GM21737 (cell line): Measurements from ENCODE around the gene AGBL2.
"Not testable (repeated sequence)": the region's sequence is repeated elsewhere in the genome, so short reads cannot be mapped to it uniquely, and the experiment has no call there.

Source experiments
- ATAC-seq: cut with Tn5 transposase; IDR thresholded peaks from one replicate; pipeline ENCODE4 v1.9.1; 2021; ENCODE audit warnings: mild to moderate bottlenecking, moderate library complexity; ENCODE audit not compliant: unreplicated experiment

The AGBL2 gene

DNA sequence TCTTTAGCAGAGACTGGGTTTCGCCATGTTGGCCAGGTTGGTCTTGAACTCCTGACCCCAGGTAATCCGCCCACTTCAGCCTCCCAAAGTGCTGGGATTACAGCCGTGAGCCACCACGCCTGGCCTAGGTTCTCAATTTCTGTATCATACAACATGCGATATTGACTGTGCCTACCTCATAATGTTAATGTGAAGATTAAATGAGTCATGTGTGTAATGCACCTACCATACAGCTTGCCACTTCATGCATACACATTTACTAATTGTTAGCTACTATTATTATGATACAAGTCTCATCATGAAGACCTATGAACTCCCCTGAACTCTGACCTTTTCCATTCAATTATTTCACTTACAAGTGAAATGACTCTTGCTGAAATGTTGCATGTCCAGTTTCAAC lies 25.7 kb downstream of the AGBL2 start:
- no peak for ATAC-seq

DNA sequence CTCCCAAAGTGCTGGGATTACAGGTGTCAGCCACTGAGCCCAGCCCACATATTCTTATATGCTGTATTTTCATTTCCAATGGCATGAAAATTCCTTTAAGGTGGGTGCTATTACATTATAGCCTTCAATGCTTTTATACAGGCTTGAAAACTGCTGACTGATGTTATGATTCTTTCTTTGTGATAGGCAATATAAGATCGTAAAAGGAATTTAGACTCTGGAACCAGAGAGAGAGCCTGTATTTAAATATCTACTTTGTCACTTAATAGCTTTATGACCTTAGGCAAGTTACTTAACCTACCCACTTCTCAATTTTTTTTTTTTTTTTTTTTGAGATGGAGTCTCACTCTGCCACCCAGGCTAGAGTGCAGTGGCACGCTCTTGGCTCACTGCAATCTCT lies 26.2 kb downstream of the AGBL2 start:
- no peak for ATAC-seq

DNA sequence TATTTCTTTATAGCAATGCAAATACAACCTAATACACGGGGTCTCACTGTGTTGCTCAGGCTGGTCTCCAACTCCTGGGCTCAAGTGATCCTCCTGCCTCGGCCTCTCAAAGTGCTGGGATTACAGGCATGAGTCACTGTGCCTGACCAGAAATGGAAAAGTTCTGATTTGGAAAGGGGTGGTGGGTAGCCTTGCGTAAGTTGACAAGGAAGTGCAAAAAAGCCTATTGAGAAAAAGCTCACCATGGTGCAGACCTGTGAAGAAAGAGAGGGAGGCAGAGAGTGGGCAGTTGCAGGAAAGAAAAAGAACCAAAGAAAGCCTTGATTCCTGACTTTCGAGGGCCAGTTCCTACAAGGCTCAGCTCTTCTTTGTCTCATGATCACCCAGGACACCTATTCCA lies 27.1 kb downstream of the AGBL2 start:
- ATAC-seq = no peak

DNA sequence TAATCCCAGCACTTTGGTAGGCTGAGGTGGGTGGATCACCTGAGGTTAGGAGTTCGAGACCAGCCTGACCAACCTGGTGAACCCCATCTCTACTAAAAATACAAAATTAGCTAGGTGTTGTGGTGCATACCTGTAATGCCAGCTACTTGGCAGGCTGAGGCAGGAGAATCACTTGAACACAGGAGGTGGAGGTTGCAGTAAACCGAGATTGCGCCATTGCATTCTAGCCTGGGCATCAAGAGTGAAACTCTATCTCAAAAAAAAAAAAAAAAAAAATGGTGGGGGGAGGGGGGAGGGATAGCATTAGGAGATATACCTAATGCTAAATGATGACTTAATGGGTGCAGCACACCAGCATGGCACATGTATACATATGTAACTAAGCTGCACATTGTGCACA lies 28.5 kb downstream of the AGBL2 start:
- ATAC-seq = not testable (repeated sequence)

DNA sequence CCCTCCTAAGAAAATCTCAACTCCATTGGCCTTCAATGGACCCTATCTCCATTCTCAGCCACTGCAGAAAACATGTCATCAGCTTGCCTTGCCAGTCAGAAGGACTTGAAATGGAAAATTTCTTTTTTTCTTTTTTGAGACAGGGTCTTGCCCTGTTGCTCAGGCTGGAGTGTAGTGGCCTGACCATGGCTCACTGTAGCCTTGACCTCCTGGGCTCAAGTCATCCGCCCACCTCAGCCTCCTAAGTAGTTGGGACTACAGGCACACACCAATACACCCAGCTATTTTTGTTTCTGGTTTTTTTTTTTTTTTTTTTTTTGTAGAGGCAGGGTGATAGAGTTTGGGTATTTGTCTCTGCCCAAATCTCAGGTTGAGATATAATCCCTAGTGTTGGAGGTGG lies 29.0 kb downstream of the AGBL2 start:
- ATAC-seq = no peak

DNA sequence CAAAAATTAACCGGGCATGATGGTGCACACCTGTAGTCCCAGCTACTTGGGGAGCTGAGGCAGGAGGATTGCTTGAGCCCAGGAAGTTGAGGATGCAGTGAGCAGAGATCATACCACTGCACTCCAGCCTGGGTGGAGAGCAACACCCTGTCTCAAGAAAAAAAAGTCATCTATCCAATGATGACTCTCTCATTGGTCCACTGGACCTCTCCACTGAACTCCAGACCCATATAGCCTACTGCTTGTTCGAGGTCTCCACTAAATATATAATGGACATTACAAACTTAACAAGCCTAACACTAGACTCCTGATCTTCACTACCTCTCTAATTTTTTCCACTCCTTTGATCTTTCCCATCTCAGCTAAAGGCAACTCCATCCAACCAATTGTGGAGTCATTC lies 39.3 kb downstream of the AGBL2 start:
- no peak for ATAC-seq

DNA sequence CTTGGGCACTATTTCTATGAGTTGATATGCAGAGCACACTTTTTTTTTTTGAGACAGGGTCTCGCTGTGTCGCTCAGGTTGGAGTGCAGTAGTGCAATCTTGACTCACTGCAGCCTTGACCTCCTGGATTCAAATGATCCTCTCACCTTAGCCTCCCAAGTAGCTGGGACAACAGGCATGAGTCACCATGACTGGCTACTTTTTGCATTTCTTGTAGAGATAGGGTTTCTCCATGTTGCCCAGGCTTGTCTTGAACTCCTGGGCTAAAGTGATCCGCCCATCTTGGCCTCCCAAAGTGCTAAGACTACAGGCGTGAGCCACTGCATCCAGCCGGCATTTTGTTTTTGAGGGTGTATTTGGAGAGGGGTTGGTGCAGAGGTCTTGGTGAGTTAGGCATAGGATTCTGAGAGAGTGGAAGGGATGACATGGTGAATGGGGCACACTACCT lies 42.9 kb downstream of the AGBL2 start:
- ATAC-seq = no peak

DNA sequence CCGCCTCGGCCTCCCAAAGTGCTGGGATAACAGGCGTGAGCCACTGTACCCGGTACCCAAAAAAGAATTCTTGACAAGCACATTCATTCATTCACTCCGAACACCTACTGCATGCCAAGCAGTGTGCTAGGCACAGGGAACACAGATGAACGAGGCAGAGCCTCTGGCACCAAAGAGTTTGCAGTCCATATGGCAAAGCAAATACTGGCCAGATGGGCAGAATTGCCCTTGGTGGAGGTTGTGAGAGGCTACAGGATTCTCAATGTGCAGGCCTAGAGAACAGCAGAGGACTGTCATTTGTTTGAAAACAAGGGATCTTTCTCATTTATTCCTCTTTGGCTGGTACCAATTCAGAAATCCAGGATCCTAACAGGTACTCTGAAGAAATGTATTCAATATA lies 45.3 kb downstream of the AGBL2 start:
- no peak for ATAC-seq

DNA sequence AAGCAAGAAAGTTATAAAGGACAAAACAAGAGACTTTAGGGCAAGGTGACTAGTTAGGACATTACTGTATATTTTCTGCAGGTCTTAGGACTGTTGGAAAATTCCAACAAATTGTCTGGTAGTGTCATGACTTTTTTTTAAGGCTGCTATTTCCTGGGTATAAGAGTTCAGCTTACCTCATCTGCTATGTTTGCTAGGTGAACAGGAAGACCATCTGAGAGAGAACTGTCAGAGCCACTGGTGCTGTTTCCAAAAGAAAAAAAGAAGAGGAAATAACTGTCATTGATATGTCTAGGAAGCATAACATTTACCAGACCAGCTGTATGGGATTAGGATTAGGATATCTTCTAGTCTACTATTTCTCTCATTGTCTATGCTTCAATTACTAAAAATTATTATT lies 46.5 kb downstream of the AGBL2 start:
- ATAC-seq = no peak

DNA sequence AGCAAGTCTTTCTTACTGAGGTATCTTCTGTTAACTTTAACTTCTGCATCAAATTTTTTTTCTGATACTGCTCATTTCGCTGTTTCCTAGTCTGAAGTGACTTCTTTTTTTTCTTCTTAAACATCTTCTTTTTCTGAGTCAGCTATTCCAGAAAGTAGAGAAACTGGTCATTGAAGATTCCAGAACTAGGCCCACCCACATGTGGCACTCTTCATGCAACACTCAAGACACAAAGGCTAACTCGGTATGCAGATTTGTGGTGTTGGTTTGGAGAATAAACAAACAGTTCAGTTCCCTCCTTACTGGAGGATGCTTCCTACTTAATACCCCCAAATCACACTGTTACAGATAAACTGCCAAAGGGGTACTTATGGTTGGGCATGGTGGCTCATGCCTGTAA lies 47.6 kb downstream of the AGBL2 start:
- ATAC-seq = no peak

DNA sequence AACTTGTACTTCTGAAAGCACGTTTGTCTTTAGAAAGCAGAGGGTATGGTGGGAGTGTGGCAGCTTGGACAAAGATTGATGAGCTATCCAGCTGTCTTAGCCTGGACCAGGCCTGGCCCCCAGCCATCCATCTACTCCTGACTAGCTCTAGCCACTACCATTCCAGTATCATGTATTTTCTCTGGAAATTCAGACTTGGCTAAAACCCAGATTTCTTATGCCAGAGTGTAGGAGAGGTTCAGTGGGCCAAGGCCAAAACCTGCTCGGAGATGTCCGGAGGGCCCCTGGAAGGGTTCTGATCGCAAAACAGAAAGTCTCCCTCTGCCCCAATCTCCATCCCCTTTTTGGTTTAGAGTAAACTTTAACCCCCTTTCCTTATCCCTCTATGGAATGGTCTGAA lies 48.0 kb downstream of the AGBL2 start:
- ATAC-seq = no peak

DNA sequence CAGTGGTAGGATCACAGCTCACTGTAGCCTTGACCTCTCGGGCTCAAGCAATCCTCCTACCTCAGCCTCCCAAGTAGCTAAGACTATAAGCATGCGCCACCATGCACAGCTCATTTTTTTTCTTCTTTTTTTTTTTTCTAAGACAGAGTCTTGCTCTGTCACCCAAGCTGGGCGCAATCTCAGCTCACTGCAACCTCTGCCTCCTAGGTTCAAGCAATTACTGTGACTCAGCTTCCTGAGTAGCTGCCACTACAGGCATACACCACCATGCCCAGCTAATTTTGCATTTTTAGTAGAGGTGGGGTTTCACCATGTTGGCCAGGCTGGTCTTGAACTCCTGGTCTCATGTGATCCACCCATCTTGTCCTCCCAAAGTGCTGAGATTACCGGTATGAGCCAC lies 50.2 kb downstream of the AGBL2 start:
- ATAC-seq = not testable (repeated sequence)

DNA sequence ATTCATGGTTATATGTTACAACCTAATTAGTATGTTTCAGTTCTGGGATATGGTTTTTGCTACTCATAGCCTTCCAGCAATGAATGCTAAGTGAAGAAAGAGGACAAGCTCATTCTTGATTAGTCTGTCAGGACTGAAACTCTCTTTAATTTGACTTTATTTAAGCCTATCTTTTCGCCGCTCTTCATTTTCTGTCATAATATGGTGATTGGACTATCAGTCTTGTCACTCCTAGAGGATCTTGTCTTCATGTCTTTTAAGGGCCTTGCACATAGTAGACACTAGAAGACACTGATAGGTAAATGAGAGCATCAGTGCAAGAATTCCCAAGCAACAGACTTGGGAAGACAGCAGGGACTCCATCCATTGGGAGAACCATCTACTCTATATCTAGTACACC lies 53.9 kb downstream of the AGBL2 start:
- ATAC-seq = no peak

DNA sequence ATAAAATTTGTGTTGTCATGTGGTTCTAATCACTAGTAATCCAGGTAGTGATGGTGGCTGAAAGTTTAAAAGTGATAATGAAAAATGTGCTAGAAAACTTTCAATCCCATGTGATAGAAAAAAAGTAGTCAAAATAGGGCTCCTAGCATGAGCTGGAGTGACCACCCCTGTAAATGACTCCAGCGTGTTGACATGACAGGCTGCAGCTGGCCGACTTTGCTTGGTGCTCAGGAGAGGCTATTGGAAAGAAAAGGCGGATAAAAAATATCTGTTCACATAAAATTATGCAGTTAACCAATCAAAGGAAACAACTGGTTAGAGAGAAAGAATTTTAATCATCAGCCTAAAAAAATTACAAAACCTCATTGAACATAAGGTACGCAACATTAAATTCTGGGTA lies 55.9 kb downstream of the AGBL2 start:
- no peak for ATAC-seq

DNA sequence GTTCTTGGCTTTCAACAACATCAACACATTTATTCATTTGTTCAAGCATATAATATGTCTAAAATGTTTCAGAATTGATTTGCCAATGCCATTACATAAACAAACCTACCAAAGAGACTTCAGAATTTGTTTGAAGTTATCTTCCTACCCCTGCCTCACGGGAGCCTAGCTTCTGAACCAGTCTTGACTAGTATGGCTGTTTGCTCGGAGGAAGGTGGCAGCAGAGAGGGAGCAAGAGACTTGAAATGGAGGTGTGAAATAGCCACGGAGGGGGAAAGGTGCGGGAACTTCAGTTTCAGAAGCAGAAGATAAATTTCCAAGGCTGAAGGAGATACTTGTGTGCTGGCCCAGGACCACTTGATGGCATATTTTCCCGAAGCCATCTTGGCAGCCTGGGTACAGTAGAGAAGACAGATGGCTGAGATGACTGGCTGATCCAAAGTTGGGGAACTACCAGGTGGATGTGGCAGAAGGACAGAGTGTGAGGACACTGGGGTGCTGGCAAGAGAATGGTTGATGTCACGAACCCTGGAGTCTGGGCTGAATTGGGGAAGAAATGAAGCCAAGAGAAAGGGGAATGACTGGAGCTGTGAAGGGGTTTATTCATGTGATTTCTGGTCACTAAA lies 58.8 kb downstream of the AGBL2 start:
- ATAC-seq = no peak

DNA sequence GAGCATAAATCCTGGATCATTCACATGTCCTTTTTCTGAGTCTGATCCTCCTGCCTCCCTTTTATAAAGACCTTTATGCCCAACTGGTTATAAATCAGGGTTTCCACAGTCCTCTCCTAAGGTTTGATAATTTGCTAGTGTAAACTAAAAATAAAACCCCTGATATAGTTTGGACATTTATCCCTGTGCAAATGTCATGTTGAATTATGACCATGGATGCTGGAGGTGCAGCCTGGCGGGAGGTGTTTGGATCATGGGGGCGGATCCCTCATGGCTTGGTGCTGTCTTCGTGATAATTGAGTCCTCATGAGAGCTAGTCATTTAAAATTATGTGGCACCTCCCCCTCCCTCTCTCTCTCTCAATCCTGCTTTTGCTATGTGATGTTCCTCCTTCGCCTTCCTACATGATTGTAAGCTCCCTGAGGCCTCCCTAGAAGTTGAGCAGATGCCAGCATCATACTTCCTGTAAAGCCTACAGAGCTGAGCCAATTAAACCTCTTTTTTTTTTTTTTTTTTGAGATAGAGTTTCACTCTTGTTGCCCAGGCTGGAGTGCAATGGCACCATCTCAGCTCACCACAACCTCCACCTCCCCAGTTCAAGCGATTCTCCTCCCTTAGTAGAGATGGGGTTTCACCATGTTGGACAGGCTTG lies 63.2 kb downstream of the AGBL2 start:
- no peak for ATAC-seq

DNA sequence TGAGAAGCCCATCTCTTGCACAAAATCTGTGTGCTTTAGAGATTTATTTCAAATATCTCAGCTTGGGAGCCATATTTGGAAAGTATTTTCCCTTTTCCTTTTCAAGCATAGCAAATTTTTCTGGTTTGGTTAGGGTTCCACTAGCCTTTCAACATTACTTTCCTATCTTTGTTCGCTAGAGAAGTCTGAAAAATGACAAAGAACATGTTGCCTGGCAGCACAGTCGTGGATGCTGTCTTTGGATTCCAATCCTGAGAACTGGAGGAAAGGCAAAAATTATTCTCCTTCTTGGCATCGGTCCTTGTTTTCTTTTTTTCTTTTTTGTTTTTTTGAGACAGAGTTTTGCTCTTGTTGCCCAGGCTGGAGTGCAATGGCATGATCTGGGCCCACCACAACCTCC lies 65.9 kb downstream of the AGBL2 start:
- ATAC-seq = no peak

DNA sequence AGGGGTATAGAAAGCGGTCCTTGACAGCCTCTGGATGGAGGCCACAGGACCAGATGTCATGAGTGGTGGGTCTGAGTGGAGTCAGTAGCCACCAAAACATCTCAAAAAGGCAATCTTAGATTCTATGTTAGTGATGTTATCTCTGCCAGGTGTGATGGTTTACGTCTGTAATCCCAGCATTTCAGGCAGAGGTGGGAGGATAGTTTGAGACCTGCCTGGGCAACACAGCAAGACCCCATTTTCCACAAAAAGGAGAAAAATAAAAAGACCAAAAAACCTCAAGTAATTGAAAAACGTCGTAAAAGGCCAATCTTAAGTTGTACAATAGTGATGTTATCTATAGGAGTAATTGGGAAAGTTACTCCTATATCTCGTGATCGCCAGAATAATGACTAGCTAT lies 69.2 kb downstream of the AGBL2 start:
- no peak for ATAC-seq

DNA sequence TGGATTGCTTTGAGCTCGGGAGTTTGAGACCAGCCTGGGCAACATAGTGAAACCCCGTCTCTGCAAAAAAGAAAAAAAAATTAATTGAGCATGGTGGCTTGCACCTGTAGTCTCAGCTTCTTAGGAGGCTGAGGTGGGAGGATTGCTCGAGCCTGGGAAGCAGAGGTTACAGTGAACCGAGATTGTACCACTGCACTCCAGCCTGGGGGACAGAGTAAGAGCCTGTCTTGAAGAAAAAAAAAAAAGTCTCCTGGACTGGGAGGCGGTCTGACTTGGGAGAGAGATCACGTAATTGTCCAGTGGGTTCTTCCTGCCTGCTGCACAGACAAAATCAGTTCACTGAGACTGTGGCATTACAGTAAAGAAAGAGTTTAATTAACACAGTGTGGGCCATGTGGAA lies 69.7 kb downstream of the AGBL2 start:
- ATAC-seq = no peak

DNA sequence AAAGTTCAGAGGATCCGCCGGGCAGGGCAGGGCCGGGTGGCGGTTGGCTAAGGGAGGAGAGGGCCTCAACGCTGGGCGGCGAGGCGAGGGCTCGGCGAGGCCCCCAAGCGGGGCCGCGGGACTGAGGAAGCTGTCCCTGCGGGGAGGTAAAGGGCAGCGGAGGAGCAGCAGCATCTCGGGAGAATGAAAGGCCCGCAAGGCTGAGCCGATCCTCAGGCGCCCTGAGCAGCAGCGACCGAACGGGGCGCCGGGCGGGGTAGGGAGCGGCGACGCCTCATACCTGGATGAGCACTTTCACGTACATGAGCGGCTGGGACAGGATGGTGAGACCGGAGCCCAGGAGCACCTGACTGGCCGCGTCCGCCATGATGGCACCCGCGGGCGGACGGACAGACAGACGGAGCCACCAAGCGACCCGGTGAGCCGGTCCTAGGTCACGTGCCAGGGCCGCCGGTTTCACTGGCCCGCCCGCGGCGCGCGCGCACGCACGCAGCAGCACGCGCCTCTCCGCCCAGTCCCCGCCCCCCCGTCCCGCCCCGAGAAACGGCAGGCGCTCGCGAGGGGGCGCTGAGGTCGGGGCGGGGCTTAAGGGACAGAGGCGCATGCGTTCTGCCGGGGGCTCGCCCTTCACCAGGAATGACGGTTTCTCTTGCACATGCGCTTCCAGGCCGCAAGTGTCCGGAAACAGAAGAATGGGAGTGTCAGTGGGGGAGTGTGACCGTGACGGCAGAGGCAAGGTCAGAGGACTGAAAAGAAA lies 72.9 kb downstream of the AGBL2 start, which contains the start of gene MTCH2:
Gene MTCH2 (minus strand): TSS at position 461 of the 757 bp plus-strand sequence. CDS start 94 bp downstream, at position 367.
- peak; percentile 90 for ATAC-seq

DNA sequence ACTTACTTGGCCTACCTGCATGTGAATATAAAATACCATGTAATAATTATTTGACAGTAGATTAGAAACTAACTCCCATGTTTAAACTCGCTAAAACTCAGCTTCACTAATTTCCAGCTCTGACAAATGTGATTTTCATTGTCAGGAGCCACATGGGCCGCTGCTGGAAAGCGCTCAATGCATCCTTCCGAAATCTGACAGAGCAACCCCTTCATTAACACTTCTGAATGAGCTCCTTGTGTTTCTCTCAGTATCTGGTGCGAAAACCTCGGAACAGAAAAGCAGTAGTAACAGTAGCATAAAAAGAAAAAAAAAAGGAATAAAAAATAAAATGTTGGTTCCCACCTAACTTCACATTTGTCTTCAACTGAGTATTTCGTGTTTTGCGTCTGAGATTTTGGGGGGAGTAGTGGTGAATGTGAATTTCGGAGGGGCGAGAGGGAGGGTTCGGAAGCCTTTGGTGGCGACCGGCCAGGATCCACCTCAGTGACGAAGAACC lies 73.5 kb downstream of the AGBL2 start:
- no peak for ATAC-seq

DNA sequence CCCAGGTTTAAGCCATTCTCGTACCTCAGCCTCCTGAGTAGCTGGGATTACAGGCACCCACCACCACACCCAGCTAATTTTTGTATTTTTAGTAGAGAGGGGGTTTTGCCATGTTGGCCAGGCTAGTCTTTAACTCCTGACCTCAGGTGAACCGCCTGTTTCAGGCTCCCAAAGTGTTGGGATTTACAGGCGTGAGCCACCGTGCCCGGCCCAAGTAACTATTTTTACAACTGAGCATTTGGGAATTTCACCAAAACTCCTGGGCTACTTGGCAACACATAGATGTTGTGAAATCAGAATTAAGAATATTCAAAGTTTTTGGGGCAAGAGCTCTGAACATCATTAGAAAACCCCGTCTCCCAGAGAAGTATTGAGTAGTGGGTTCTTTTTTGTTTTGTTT lies 74.7 kb downstream of the AGBL2 start:
- not testable (repeated sequence) for ATAC-seq
